OCI-LY1 (cell line): ENCODE data around the gene TMEM151B.
A peak's percentile ranks its signal among the peaks of the same experiment; 100 is the strongest.

Experiments
- H2AFZ ChIP-seq: fragments of 200-600 bp; sonication (generic), shearing (Covaris generic); 2 replicates; pipeline ENCODE4 v1.6.0; 2014; ENCODE audit warnings: antibody characterized with exemption, mild to moderate bottlenecking, low read length
- H3F3A ChIP-seq: fragments of 200-600 bp; sonication (generic), shearing (Covaris generic); 2 replicates; pipeline ENCODE4 v1.6.0; 2014; ENCODE audit warnings: mild to moderate bottlenecking, antibody characterized with exemption, low read length, moderate library complexity; ENCODE audit not compliant: insufficient read depth
- H3K27ac ChIP-seq: fragments of 200-600 bp; sonication (generic); 2 replicates; pipeline ENCODE4 v1.5.1; 2014; ENCODE audit warnings: low read length, mixed run types, mild to moderate bottlenecking, low read depth; ENCODE audit not compliant: poor library complexity, severe bottlenecking
- H3K27me3 ChIP-seq: fragments of 200-600 bp; sonication (generic); 2 replicates; pipeline ENCODE4 v1.6.0; 2014; ENCODE audit warnings: antibody characterized with exemption, mild to moderate bottlenecking, low read length, moderate library complexity; ENCODE audit not compliant: insufficient read depth
- H3K36me3 ChIP-seq: fragments of 200-600 bp; sonication (generic); 2 replicates; pipeline ENCODE4 v1.6.1; 2014; ENCODE audit warnings: mild to moderate bottlenecking, antibody characterized with exemption, low read length, moderate library complexity, mixed read lengths; ENCODE audit not compliant: insufficient read depth
- H3K4me1 ChIP-seq: fragments of 200-600 bp; sonication (generic); 2 replicates; pipeline ENCODE4 v1.5.1; 2014; ENCODE audit warnings: mild to moderate bottlenecking, low read length, moderate library complexity; ENCODE audit not compliant: insufficient read depth, severe bottlenecking
- H3K4me2 ChIP-seq: fragments of 200-600 bp; sonication (generic), shearing (Covaris generic); 2 replicates; pipeline ENCODE4 v1.6.1; 2014; ENCODE audit warnings: low read length
- H3K4me3 ChIP-seq: fragments of 200-600 bp; sonication (generic); 2 replicates; pipeline ENCODE4 v1.5.1; 2014; ENCODE audit warnings: low read length, low read depth, mild to moderate bottlenecking, mixed read lengths; ENCODE audit not compliant: poor library complexity, severe bottlenecking
- H3K79me2 ChIP-seq: fragments of 200-600 bp; shearing (Covaris generic); 2 replicates; pipeline ENCODE4 v1.6.1; 2016; ENCODE audit warnings: mixed run types, low read length, mixed read lengths; ENCODE audit not compliant: insufficient read depth
- H3K9ac ChIP-seq: fragments of 200-600 bp; sonication (generic), shearing (Covaris generic); 2 replicates; pipeline ENCODE4 v1.6.1; 2014; ENCODE audit warnings: mild to moderate bottlenecking, low read length, mixed read lengths
- H3K9me2 ChIP-seq: fragments of 200-600 bp; sonication (generic), shearing (Covaris generic); 2 replicates; pipeline ENCODE4 v1.6.1; 2014; ENCODE audit warnings: low read depth, mild to moderate bottlenecking, low read length, mixed read lengths
- H3K9me3 ChIP-seq: fragments of 200-600 bp; shearing (Covaris generic); 2 replicates; pipeline ENCODE4 v1.6.1; 2014; ENCODE audit warnings: low read length, mixed read lengths
- H4K20me1 ChIP-seq: fragments of 200-600 bp; sonication (generic), shearing (Covaris generic); 2 replicates; pipeline ENCODE4 v1.6.0; 2016; ENCODE audit warnings: mild to moderate bottlenecking, low read length; ENCODE audit not compliant: insufficient read depth
- CTCF ChIP-seq: fragments of 200-600 bp; sonication (generic), shearing (Covaris generic); IDR thresholded peaks from 2 replicates; pipeline ENCODE4 v1.5.1; 2017; ENCODE audit warnings: mild to moderate bottlenecking, antibody characterized with exemption, low read length, moderate library complexity, mixed read lengths
- EZH2 ChIP-seq: fragments of 200-600 bp; sonication (generic), shearing (Covaris generic); IDR thresholded peaks from 2 replicates; pipeline ENCODE4 v1.8.0; 2017; ENCODE audit warnings: borderline replicate concordance, mixed run types, mild to moderate bottlenecking, antibody characterized with exemption, low read length, moderate library complexity, mixed read lengths

The TMEM151B gene

GRCh38 chr6:44268095-44268628 lies 2.1 kb upstream of the TMEM151B start:
- H2AFZ ChIP-seq: no peak overlapping the region
- H3K36me3 ChIP-seq: no peaks in the 10 kb centered on the region
- peaks cover 6% of the 10 kb centered on the region; the same call in 1 of the 2 replicates for H3K27me3 ChIP-seq
- H3K9ac ChIP-seq: no peak overlapping the region
- no peaks in the 10 kb centered on the region for H3K79me2 ChIP-seq
- H3K4me3 ChIP-seq: no peak overlapping the region
- no peaks in the 10 kb centered on the region for H3K9me3 ChIP-seq
- no peaks in the 10 kb centered on the region for H3K9me2 ChIP-seq
- no peaks in the 10 kb centered on the region for H4K20me1 ChIP-seq
- TF ChIP-seq EZH2: no peak
- TF ChIP-seq CTCF: peak; percentile 96
- H3K4me2 ChIP-seq: no peak overlapping the region
- H3F3A ChIP-seq: no peaks in the 10 kb centered on the region
- H3K27ac ChIP-seq: no peak overlapping the region
- H3K4me1 ChIP-seq: peaks cover 21% of the 10 kb centered on the region

GRCh38 chr6:44269178-44269920 lies 901 bp upstream of the TMEM151B start:
- no peak for TF ChIP-seq CTCF
- no peak for TF ChIP-seq EZH2
- Histone ChIP-seq H4K20me1 (no peaks in the 10 kb centered on the region), H3K4me2 (no peak overlapping the region), H3K4me3 (no peak overlapping the region), H3K9me3 (no peaks in the 10 kb centered on the region), H3K27ac (no peak overlapping the region), H3K4me1 (peaks cover 10% of the 10 kb centered on the region), H3F3A (no peaks in the 10 kb centered on the region), H3K9ac (no peak overlapping the region), H3K27me3 (peaks cover 6% of the 10 kb centered on the region; the same call in 1 of the 2 replicates), H3K36me3 (no peaks in the 10 kb centered on the region), H3K9me2 (no peaks in the 10 kb centered on the region), H3K79me2 (no peaks in the 10 kb centered on the region), H2AFZ (no peak overlapping the region)

GRCh38 chr6:44270526-44271405 lies 516 bp downstream of the TMEM151B start:
- Histone ChIP-seq H3K27me3 (peaks cover 6% of the 10 kb centered on the region; the same call in 1 of the 2 replicates), H4K20me1 (no peaks in the 10 kb centered on the region), H3K9ac (no peak overlapping the region), H3K36me3 (no peaks in the 10 kb centered on the region), H3K79me2 (no peaks in the 10 kb centered on the region), H3F3A (no peaks in the 10 kb centered on the region), H3K4me2 (peak overlapping the region; percentile 41; the same call in 1 of the 2 replicates), H3K4me3 (peak overlapping the region; percentile 36), H3K9me2 (no peaks in the 10 kb centered on the region), H3K27ac (no peak overlapping the region), H2AFZ (no peak overlapping the region), H3K4me1 (peaks cover 2% of the 10 kb centered on the region), H3K9me3 (no peaks in the 10 kb centered on the region)
- no peak for TF ChIP-seq EZH2
- no peak for TF ChIP-seq CTCF
